Sigmoid colon (tissue), 7 donors: Measurements from ENCODE around the gene SF3A1. TPM values are rescaled to one million over a fixed set of nuclear protein-coding genes. Genes with fewer than 3 reads are reported as not detected.

ENCODE experiments used
- DNase-seq: peaks from one replicate; pipeline ENCODE4 v3.0.0-alpha.2; 2019
- H3K27ac ChIP-seq, 4 donors: fragments of 200-600 bp; sonication (generic); one replicate each; pipeline ENCODE4 v1.5.1; 2016 to 2019; ENCODE audit warnings: mild to moderate bottlenecking in 1 of 4
- H3K27me3 ChIP-seq, 3 donors: fragments of 200-600 bp; sonication (generic); one replicate each; pipeline ENCODE4 v1.5.1; 2019; ENCODE audit warnings: mild to moderate bottlenecking in 1 of 3
- H3K36me3 ChIP-seq, 4 donors: fragments of 200-600 bp; sonication (generic); one replicate each; pipeline ENCODE4 v1.5.1; 2016 to 2019
- H3K4me1 ChIP-seq, 4 donors: fragments of 200-600 bp; sonication (generic); one replicate each; pipeline ENCODE4 v1.5.1; 2017 to 2019
- H3K4me3 ChIP-seq, 4 donors: fragments of 200-600 bp; sonication (generic); one replicate each; pipeline ENCODE4 v1.5.1; 2017 to 2019; ENCODE audit warnings: mild to moderate bottlenecking in 2 of 4, moderate library complexity in 1 of 4
- H3K9me3 ChIP-seq, 4 donors: fragments of 200-600 bp in 3 of 4; sonication (generic) in 3 of 4; one replicate each; pipeline versions ENCODE4 v1.5.1 to v1.6.1; 2013 to 2019
- CTCF ChIP-seq, 4 experiments: fragments of 450-650 bp in 3 of 4; fragments of 200-600 bp in 1 of 4; IDR thresholded peaks; one replicate each; pipeline ENCODE4 v1.5.1; 2016 to 2019; ENCODE audit warnings: antibody characterized with exemption in 4 of 4, mild to moderate bottlenecking in 3 of 4, moderate library complexity in 2 of 4
- EP300 ChIP-seq, 4 donors: sonication (generic); formaldehyde crosslinking; IDR thresholded peaks; one replicate each; pipeline ENCODE4 v1.6.1; 2017; ENCODE audit warnings: antibody characterized with exemption in 4 of 4
- POLR2A ChIP-seq, 2 donors: fragments of 450-650 bp; IDR thresholded peaks; one replicate each; pipeline ENCODE4 v1.6.1; 2016; ENCODE audit warnings: antibody characterized with exemption in 2 of 2, mild to moderate bottlenecking in 2 of 2, moderate library complexity in 2 of 2
- POLR2AphosphoS5 ChIP-seq, 4 donors: sonication (generic); formaldehyde crosslinking; IDR thresholded peaks; one replicate each; pipeline ENCODE4 v1.6.1; 2017; ENCODE audit warnings: antibody characterized with exemption in 4 of 4
- WGBS, 2 donors: extraction: QIAGEN DNeasy Blood & Tissue Kit; methylation state at CpG; one replicate each; pipeline ENCODE4 v1.1.7; 2013; 5-methylcytosine and 5-hydroxymethylcytosine counted together
- intact Hi-C: fragments of 100-400 bp; cut with DNase I; formaldehyde crosslinking; loops from one replicate; pipeline ENCODE4 v1.15.1; 2023
- polyA plus RNA-seq, 3 donors: library from polyadenylated mRNA; stranded (reverse); fragments of 200-250 nt; gene quantifications; one replicate each; pipeline ENCODE4 v1.2.3, GENCODE V29; 2013
- total RNA-seq, 4 donors: library from RNA; depleted of rRNA; stranded (reverse); fragments of >200 nt; gene quantifications; one replicate each; pipeline ENCODE4 v1.1.0, GENCODE V29; 2016
- donor health status: healthy with polysubstance abuse.
- donor health status: Bipolar disorder and iron deficiency.
- donor health status: healthy.

Gene SF3A1
- total and polyA plus RNA-seq, 7 donors: 17.4 to 61.5 (median 25.7) TPM

DNA sequence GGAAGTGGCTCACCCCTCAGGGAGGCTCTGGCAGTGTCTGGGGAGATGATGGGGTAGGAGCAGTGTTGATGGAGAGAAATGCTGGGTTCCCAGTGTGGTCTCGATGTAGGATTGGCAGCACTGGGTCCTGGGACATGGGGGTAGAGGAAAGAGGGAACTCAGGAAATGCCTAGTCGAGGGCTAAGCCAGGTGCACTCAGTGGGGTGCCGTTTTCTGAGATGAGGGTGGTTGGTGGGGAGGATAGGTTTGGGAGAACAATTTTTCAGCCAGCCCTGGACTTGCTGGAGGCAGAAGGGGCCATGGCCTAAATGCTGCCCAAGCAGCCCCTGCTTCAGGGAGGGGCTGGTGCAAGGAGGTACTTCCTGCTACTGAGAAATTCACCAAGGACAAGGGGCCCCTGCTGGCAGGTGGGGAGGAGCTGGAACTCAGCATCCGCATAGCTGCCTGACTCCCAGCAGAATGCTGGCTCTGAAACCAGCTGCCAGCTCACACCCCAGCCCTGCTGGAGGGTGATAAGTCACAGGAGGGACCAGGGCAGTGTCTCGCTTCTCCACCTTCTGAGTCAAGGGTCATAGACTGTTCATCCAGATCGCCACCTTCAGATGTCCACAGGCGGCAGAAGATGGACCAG, 6.1 kb upstream of the SF3A1 start:
- Histone ChIP-seq H3K27me3 (no peaks in the 10 kb centered on the region), H3K27ac (no peak overlapping the region), H3K36me3 (no peaks in the 10 kb centered on the region), H3K9me3 (no peaks in the 10 kb centered on the region), H3K4me3 (no peak overlapping the region), H3K4me1 (peaks cover 0 to 4% (median under 1%) of the 10 kb centered on the region in 4 donors)
- WGBS, 2 donors: 82 to 84% methylated on average over 7 of the region's 7 CpGs
- TF ChIP-seq POLR2A (IDR thresholded peaks at IDR 0.05) (no peak), CTCF (IDR thresholded peaks at IDR 0.05) (no peak), POLR2AphosphoS5 (IDR thresholded peaks at IDR 0.05) (no peak), EP300 (IDR thresholded peaks at IDR 0.05) (no peak)
- no peak for DNase-seq
- intact Hi-C loops: no loop called here

- H3K36me3 ChIP-seq: no peaks in the 10 kb centered on the region
- WGBS, 2 donors: 83 to 89% methylated on average over 10 of the region's 10 CpGs
- DNase-seq: no peak
- no peaks in the 10 kb centered on the region for H3K27me3 ChIP-seq
- TF ChIP-seq EP300 (IDR thresholded peaks at IDR 0.05) (no peak), CTCF (IDR thresholded peaks at IDR 0.05) (no peak), POLR2A (IDR thresholded peaks at IDR 0.05) (no peak), POLR2AphosphoS5 (IDR thresholded peaks at IDR 0.05) (no peak)
- H3K4me1 ChIP-seq: peaks cover 0 to 10% (median 7%) of the 10 kb centered on the region in 4 donors
- H3K9me3 ChIP-seq: no peaks in the 10 kb centered on the region
- H3K27ac ChIP-seq: no peak overlapping the region
- intact Hi-C loops: no loop called here
- no peak overlapping the region for H3K4me3 ChIP-seq
Observed at GRCh38 chr22:30361916-30362650, 5.4 kb upstream of the SF3A1 start.

DNA sequence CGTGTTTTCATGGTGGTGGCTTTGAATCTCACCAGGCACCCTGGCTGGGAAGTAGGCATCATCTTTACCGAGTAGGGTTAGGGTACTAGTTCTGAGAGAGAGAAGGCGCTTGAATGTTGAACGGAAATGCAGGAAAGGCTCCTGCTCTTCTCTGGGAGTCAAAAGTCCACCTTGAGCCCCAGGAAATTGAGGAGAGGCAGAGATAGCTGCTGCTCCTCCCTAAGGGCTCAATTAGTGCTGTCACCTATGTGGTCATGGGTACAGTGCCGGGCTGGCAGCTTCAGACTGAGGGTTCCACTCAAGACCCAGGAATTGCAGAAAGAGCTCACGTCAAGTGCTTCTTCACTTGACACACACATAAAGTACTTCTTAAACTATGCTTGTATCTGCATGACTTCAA, 1.8 kb upstream of the SF3A1 start:
- WGBS, 2 donors: 94% methylated on average over 6 of the region's 6 CpGs
- no peaks in the 10 kb centered on the region for H3K9me3 ChIP-seq
- intact Hi-C loops: no loop called here
- TF ChIP-seq CTCF (IDR thresholded peaks at IDR 0.05) (no peak), POLR2AphosphoS5 (IDR thresholded peaks at IDR 0.05) (no peak), POLR2A (IDR thresholded peaks at IDR 0.05) (no peak), EP300 (IDR thresholded peaks at IDR 0.05) (no peak)
- peaks cover 0 to 40% (median 33%) of the 10 kb centered on the region in 4 donors for H3K4me1 ChIP-seq
- H3K27ac ChIP-seq: no peak overlapping the region
- H3K36me3 ChIP-seq: peaks cover 0 to 5% (median 0%) of the 10 kb centered on the region in 4 donors
- H3K27me3 ChIP-seq: no peaks in the 10 kb centered on the region
- no peak overlapping the region for H3K4me3 ChIP-seq
- no peak for DNase-seq

- no peaks in the 10 kb centered on the region for H3K27me3 ChIP-seq
- TF ChIP-seq POLR2A (IDR thresholded peaks at IDR 0.05): no peak
- TF ChIP-seq POLR2AphosphoS5 (IDR thresholded peaks at IDR 0.05): no peak
- no peak for TF ChIP-seq CTCF (IDR thresholded peaks at IDR 0.05)
- no peak for TF ChIP-seq EP300 (IDR thresholded peaks at IDR 0.05)
- 72 to 76% methylated on average over 22 of the region's 22 CpGs for WGBS, 2 donors
- H3K36me3 ChIP-seq: peaks cover 0 to 11% (median 2%) of the 10 kb centered on the region in 4 donors
- intact Hi-C loops: loop anchor here (2.0 kb wide), 2 partner anchors 29 to 31 kb away; partner anchors contain the start of genes RNF215 and TBC1D10A
- no peak overlapping the region for H3K27ac ChIP-seq
- no peak for DNase-seq
- H3K4me3 ChIP-seq: peak overlapping the region in 1 of 4 donors; percentile 69
- H3K4me1 ChIP-seq: peaks cover 0 to 41% (median 36%) of the 10 kb centered on the region in 4 donors
- no peaks in the 10 kb centered on the region for H3K9me3 ChIP-seq
Observed at GRCh38 chr22:30357650-30358215, 1.0 kb upstream of the SF3A1 start.
